Measurements from ENCODE around the gene CCDC14.
A peak's percentile ranks its signal among the peaks of the same experiment; 100 is the strongest.
"Not testable (repeated sequence)": the region's sequence is repeated elsewhere in the genome, so short reads cannot be mapped to it uniquely, and the experiment has no call there.

The CCDC14 gene

GRCh38 chr3:123960781-123961507, at the start of gene CCDC14:
Gene CCDC14, minus strand, starts transcription at chr3:123961229. Its CDS starts 56 bp downstream, at chr3:123961173.
- peak; percentile 61 for DNase-seq

- DNase-seq: not testable (repeated sequence)
These were observed 47.3 kb upstream of the CCDC14 start for GRCh38 chr3:124008321-124008720.

GRCh38 chr3:124007186-124007585, 46.2 kb upstream of the CCDC14 start:
- no peak for DNase-seq

GRCh38 chr3:124002405-124003079, 41.5 kb upstream of the CCDC14 start:
- DNase-seq: not testable (repeated sequence)

- not testable (repeated sequence) for DNase-seq
These were observed 40.3 kb upstream of the CCDC14 start for GRCh38 chr3:124001366-124001765.

- DNase-seq: no peak
These were observed 36.5 kb upstream of the CCDC14 start for GRCh38 chr3:123997543-123997942.

- no peak for DNase-seq
These were observed 32.8 kb upstream of the CCDC14 start for GRCh38 chr3:123993818-123994217.

GRCh38 chr3:123991730-123992588, 30.9 kb upstream of the CCDC14 start, which contains the start of gene ROPN1:
Gene ROPN1, minus strand, starts transcription at chr3:123992124. Its CDS starts 11,643 bp downstream, at chr3:123980481.
- not testable (repeated sequence) for DNase-seq

GRCh38 chr3:123986427-123986826, 25.4 kb upstream of the CCDC14 start:
- DNase-seq: no peak

- DNase-seq: no peak
These were observed 23.9 kb upstream of the CCDC14 start for GRCh38 chr3:123984957-123985356.

- no peak for DNase-seq
These were observed 23.3 kb upstream of the CCDC14 start for GRCh38 chr3:123984350-123984749.

- not testable (repeated sequence) for DNase-seq
These were observed 20.3 kb upstream of the CCDC14 start for GRCh38 chr3:123981317-123981716.

- no peak for DNase-seq
These were observed 19.5 kb upstream of the CCDC14 start for GRCh38 chr3:123980539-123980938.

- DNase-seq: not testable (repeated sequence)
These were observed 18.8 kb upstream of the CCDC14 start for GRCh38 chr3:123979525-123980501.

- DNase-seq: not testable (repeated sequence)
These were observed 15.9 kb upstream of the CCDC14 start for GRCh38 chr3:123976904-123977303.

- not testable (repeated sequence) for DNase-seq
These were observed 15.3 kb upstream of the CCDC14 start for GRCh38 chr3:123976181-123976898.

GRCh38 chr3:123975030-123975429, 14.0 kb upstream of the CCDC14 start:
- not testable (repeated sequence) for DNase-seq

GRCh38 chr3:123971406-123971805, 10.4 kb upstream of the CCDC14 start:
- no peak for DNase-seq

- DNase-seq: not testable (repeated sequence)
These were observed 6.2 kb upstream of the CCDC14 start for GRCh38 chr3:123967260-123967659.

GRCh38 chr3:123966799-123967198, 5.8 kb upstream of the CCDC14 start:
- DNase-seq: not testable (repeated sequence)

GRCh38 chr3:123964793-123965192, 3.8 kb upstream of the CCDC14 start:
- not testable (repeated sequence) for DNase-seq
